ENCODE measurements around the gene POLD4. TPM values are rescaled to one million over a fixed set of nuclear protein-coding genes. Genes with fewer than 3 reads are reported as not detected.

The POLD4 gene
- total RNA-seq, 2 donors from 2014 or later, result 54.5 to 59.3 TPM

Other genes starting within 250 kb of the POLD4 start
- gene KDM2A, start 234.3 kb downstream of the POLD4 start, total RNA-seq, result 10 to 100 TPM; 38.2 to 46.7 TPM
- 10 to 100 TPM; 51.6 to 52.6 TPM for gene GRK2, start 87.1 kb downstream of the POLD4 start, total RNA-seq
- gene ANKRD13D, start 64.2 kb downstream of the POLD4 start, total RNA-seq, result 10 to 100 TPM; 22.1 to 22.6 TPM
- 10 to 100 TPM; 18.1 to 22.2 TPM for gene SSH3, start 50.0 kb downstream of the POLD4 start, total RNA-seq
- 1 to 10 TPM; 1.1 to 4.6 TPM for gene CLCF1, start 20.1 kb upstream of the POLD4 start, total RNA-seq
- gene RAD9A, start 38.4 kb upstream of the POLD4 start, total RNA-seq, result 1 to 10 TPM; 6.2 to 9.0 TPM
- gene PPP1CA, start 48.3 kb upstream of the POLD4 start, total RNA-seq, result 10 to 100 TPM; 86.7 to 94.1 TPM
- gene TBC1D10C, start 50.5 kb upstream of the POLD4 start, total RNA-seq, result 1 to 10 TPM; 2.4 to 2.8 TPM
- 10 to 100 TPM in 1 of 2 donors, 1 to 10 TPM in 1; 6.6 to 11.9 TPM for gene CARNS1, start 62.1 kb upstream of the POLD4 start, total RNA-seq
- gene RPS6KB2, start 74.9 kb upstream of the POLD4 start, total RNA-seq, result 10 to 100 TPM; 25.5 to 31.0 TPM
- gene PTPRCAP, start 84.1 kb upstream of the POLD4 start, total RNA-seq, result 1 to 10 TPM; 1.8 to 4.7 TPM
- gene CORO1B, start 89.9 kb upstream of the POLD4 start, total RNA-seq, result 10 to 100 TPM; 35.4 to 40.7 TPM
- not detected for gene GPR152, start 99.2 kb upstream of the POLD4 start, total RNA-seq
- 1 to 10 TPM; 1.2 to 1.3 TPM for gene CABP4, start 101.8 kb upstream of the POLD4 start, total RNA-seq
- 10 to 100 TPM; 50.5 to 58.1 TPM for gene TMEM134, start 115.7 kb upstream of the POLD4 start, total RNA-seq
- 10 to 100 TPM; 50.5 to 51.2 TPM for gene AIP, start 129.5 kb upstream of the POLD4 start, total RNA-seq
- 10 to 100 TPM; 27.7 to 34.7 TPM for gene PITPNM1, start 151.8 kb upstream of the POLD4 start, total RNA-seq
- 10 to 100 TPM; 44.8 to 60.9 TPM for gene CDK2AP2, start 154.6 kb upstream of the POLD4 start, total RNA-seq
- not detected for gene CABP2, start 169.9 kb upstream of the POLD4 start, total RNA-seq
- 100 to 1,000 TPM; 314 to 337 TPM for gene GSTP1, start 230.3 kb upstream of the POLD4 start, total RNA-seq

Measured in left cardiac atrium (tissue), 2 donors.